Smooth muscle cell of the brain vasculature (primary cell): ENCODE results near the gene HELZ2.
"Not testable (repeated sequence)": the region's sequence is repeated elsewhere in the genome, so short reads cannot be mapped to it uniquely, and the experiment has no call there.

ENCODE experiments used
- DNase-seq: peaks from one replicate; pipeline ENCODE4 v3.0.0-alpha.2; 2012; ENCODE audit warnings: low read depth, low spot score

HELZ2 gene, protein sequence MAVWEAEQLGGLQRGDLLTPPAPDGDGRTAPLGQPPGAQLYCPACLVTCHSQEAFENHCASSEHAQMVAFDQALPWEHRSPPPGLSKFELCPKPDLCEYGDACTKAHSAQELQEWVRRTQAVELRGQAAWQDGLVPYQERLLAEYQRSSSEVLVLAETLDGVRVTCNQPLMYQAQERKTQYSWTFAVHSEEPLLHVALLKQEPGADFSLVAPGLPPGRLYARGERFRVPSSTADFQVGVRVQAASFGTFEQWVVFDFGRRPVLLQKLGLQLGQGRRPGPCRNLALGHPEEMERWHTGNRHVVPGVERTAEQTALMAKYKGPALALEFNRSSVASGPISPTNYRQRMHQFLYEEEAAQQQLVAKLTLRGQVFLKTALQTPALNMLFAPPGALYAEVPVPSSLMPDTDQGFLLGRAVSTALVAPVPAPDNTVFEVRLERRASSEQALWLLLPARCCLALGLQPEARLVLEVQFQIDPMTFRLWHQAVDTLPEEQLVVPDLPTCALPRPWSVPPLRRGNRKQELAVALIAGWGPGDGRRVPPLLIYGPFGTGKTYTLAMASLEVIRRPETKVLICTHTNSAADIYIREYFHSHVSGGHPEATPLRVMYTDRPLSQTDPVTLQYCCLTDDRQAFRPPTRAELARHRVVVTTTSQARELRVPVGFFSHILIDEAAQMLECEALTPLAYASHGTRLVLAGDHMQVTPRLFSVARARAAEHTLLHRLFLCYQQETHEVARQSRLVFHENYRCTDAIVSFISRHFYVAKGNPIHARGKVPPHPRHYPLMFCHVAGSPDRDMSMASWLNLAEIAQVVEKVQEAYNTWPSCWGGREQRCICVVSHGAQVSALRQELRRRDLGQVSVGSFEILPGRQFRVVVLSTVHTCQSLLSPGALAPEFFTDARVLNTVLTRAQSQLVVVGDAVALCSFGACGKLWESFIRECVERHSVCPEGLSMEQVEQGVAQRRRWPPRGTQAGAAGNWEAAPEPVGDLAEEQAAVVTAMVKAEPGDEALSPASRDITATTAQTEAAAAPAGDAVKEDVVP (N-terminal part only)

GRCh38 chr20:63574156-63574828, at the start of gene HELZ2:
Gene HELZ2, minus strand, starts transcription at chr20:63574239. Its CDS starts 1,854 bp downstream, at chr20:63572385.
- no peak for DNase-seq

DNA sequence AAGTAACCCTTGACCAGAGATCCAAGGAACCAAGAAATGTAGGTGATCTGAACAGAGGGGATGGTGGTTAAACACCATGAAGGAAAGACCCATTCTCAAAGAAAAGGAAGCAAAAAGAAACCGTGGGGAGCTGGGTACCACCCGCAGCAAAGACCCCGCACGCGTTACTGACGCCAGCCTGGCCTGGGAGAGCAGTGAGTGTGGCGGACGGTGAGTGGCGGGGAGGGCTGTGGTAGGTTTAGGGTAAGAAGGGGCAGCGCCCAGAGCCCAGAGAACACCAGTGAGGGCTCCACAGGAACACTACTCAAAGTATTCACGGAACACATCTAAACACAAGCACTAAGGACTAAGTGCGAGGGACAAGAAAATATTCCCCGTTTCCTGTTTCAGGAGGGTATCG, 48.7 kb upstream of the HELZ2 start:
- DNase-seq: no peak

- no peak for DNase-seq
These were observed 48.1 kb upstream of the HELZ2 start for GRCh38 chr20:63622096-63622495.

DNA sequence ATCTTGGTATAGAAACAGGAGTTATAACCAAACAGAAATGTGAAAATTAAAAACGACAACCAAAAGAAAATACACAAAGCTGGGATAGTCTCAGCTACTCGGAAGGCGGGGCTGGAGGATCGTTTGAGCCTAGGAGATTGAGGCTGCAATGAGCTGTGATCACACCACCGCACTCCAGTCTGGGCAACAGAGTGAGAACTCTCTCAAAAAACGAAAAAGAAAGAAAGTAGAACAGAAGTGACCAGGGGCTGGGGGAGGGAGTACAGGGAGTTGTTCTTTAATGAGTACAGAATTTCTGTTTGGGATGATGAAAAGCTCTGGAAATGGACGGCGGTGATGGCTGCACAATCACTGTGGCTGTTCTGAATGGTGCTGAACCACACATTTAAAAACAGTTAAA, 47.0 kb upstream of the HELZ2 start:
- DNase-seq: no peak

GRCh38 chr20:63619505-63619904, 45.5 kb upstream of the HELZ2 start:
- DNase-seq: no peak

- no peak for DNase-seq
These were observed 45.0 kb upstream of the HELZ2 start for GRCh38 chr20:63619086-63619485.

DNA sequence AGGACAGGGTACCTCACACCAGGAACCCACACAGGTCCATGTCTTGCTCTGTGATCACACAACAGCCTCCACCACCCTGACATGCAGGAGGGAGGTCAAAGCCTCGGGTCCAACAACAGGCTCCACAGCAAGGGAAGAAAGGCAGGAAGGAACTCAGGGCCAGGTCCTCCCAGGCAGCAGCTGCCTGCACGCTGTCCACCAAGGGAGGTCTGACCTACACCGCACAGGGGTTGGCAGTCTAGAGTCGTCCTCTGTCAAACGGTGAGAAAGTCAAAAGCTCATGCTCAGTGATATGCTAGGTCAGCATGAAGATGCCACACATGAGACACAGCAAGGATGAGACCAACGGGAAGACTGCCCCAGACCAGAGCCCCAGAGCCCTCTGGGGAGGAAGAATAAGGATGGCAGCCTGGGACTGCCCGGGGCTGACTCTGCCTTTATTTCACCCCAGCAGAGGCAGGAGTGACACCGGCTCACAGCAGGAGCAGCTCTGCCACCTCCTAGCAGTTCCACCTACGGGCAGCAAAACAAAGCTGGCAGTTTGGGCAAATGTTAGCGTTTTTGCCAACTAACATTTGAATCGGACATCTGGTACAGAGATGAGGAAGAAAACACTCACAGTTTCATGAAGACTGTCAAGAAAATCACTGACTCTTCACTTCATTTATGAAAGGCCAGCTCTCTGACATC, 44.4 kb upstream of the HELZ2 start:
- DNase-seq: no peak

- DNase-seq: no peak
These were observed 43.8 kb upstream of the HELZ2 start for GRCh38 chr20:63617876-63618265.

- DNase-seq: no peak
These were observed 43.2 kb upstream of the HELZ2 start for GRCh38 chr20:63617092-63617875.

- not testable (repeated sequence) for DNase-seq
These were observed 40.0 kb upstream of the HELZ2 start for GRCh38 chr20:63613863-63614594.

DNA sequence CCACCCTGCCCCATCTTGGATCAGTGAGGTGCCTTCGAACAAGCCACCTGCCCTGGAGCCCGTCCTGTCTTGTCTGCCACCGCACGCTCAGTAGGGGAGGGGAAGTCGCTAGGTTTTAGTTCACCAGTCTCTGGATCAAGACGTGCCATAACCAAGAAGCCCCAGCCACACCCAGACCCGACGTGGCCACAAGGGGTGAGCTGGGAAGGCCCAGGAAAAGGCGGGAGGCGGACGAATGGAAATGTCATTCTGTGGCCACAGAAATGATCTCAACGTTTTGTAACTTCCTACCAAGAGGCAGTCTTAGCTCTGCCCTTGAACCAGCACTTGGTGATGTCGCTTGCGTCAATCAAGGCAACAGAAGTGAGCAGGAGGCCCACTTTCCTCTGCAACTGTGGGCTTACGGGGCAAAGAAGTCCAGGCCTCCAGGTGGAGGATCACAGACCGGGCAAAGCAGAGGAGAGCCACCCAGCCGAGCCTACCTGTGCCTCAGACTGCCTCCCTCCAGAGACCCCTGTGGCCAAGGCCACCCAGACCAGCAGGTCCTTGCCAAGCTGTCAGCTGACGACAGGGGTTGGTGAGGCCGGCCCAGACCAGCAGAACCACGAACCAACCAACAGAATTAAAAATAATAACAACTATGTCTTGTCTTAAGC, 38.4 kb upstream of the HELZ2 start:
- no peak for DNase-seq

DNA sequence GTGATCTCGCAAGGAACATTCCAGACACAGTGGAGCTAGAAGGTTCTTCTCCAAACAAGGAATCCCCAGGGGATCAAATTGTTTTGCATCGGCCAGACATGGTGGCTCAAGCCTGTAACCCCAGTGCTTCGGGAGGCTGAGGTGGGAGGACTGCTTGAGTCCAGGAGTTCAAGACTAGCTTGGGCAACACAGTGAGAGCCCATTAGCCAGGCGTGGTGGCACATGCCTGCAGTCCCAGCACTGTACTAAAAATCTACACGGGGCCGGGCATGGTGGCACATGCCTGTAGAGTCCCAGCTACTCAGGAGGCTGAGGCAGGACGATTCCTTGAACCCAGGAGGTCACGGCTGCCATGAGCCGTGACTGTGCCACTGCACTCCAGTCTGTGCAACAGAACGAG, 37.6 kb upstream of the HELZ2 start:
- no peak for DNase-seq

DNA sequence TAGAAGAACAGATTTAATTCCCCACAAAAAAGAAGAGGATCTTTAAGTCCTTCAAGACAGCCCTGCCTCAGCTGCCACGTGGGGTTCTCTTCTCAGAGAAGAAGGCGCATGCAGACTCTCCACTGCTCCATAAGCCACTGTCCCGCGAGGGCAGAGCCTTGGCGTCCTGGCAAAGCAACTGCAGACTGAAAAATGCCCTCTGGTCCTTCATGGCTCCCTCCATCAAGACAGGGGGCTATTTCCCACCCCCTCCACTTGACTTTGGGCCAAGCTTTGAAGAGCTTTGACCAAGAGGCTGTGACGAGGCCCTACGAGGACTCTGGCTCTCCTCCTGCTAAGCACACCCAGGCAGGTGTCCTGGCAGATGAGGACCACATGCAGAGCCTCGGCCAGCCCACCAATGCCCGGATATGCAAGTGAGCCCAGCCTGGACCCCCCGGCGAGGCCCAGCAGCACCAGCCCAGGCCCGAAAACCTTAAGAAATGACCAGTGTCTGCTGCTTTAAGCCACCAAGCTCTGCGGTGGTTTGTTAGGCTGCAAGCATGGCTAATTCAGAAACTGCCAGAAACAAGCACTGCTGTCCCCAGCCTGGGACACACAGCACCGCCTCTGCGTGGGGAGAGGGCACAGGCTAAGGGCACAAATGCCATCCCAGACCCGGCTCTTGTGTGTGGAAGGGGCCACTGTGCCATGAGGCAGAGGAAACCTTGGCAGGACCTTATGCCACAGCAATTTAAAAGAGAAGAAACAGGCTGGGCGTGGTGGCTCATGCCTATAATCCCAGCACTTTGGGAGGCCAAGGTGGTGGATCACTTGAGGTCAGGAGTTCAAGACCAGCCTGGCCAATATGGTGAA, 36.8 kb upstream of the HELZ2 start:
- DNase-seq: no peak

- DNase-seq: no peak
These were observed 32.6 kb upstream of the HELZ2 start for GRCh38 chr20:63606686-63607085.

- DNase-seq: no peak
These were observed 28.3 kb upstream of the HELZ2 start for GRCh38 chr20:63602321-63602720.

- not testable (repeated sequence) for DNase-seq
These were observed 27.6 kb upstream of the HELZ2 start for GRCh38 chr20:63601679-63602078.

GRCh38 chr20:63599396-63600050, 25.5 kb upstream of the HELZ2 start:
- no peak for DNase-seq
